Esophagus squamous epithelium (tissue), 4 donors: ENCODE data around the gene CXorf49B.
"Not testable (repeated sequence)": the region's sequence is repeated elsewhere in the genome, so short reads cannot be mapped to it uniquely, and the experiment has no call there.

ENCODE experiments used
- POLR2A ChIP-seq, 4 donors: fragments of 450-650 bp; IDR thresholded peaks; one replicate each; pipeline ENCODE4 v1.6.1; 2017; ENCODE audit warnings: antibody characterized with exemption in 4 of 4, mild to moderate bottlenecking in 4 of 4, moderate library complexity in 3 of 4
- TF ChIP-seq, protein P1 (sequence below), 6 experiments: fragments of 450-650 bp in 4 of 6; fragments of 200-600 bp in 2 of 6; sonication (generic) in 2 of 6; IDR thresholded peaks; one replicate each; pipeline ENCODE4 v1.5.1; 2016 to 2019; ENCODE audit warnings: antibody characterized with exemption in 6 of 6, mild to moderate bottlenecking in 4 of 6, moderate library complexity in 4 of 6

DNA sequence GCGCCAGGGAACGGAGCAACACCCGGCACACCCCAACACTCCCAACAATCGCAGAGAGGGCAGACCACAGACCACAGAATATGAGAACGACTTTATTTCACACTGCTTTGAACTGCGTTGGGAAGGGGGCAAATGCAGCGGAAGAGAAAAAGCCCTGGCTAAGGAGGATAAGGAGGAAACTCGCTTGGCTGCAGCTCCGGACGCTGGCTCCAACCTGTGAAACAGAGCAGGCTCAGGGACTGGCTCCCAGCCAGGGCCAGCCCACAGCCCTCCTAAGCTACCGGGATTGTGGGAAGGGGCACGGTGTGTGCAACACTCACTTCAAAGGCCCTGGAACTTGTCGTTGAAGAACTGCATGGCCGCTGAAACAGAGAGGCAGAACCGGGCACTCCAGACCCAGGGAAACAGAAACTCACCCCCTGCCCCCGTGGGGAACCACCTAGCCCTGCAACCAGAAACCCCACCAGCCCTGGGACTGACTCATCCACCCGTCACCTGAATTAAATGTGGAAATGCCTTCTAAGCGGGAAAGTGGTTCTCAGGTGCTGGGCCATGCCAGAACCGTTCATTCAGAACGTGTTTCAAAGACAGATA lies 2.4 kb upstream of the CXorf49B start:
- TF ChIP-seq, protein P1, sequence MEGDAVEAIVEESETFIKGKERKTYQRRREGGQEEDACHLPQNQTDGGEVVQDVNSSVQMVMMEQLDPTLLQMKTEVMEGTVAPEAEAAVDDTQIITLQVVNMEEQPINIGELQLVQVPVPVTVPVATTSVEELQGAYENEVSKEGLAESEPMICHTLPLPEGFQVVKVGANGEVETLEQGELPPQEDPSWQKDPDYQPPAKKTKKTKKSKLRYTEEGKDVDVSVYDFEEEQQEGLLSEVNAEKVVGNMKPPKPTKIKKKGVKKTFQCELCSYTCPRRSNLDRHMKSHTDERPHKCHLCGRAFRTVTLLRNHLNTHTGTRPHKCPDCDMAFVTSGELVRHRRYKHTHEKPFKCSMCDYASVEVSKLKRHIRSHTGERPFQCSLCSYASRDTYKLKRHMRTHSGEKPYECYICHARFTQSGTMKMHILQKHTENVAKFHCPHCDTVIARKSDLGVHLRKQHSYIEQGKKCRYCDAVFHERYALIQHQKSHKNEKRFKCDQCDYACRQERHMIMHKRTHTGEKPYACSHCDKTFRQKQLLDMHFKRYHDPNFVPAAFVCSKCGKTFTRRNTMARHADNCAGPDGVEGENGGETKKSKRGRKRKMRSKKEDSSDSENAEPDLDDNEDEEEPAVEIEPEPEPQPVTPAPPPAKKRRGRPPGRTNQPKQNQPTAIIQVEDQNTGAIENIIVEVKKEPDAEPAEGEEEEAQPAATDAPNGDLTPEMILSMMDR (IDR thresholded peaks at IDR 0.05), result not testable (repeated sequence)
- TF ChIP-seq POLR2A (IDR thresholded peaks at IDR 0.05), result not testable (repeated sequence)
